ENCODE results near the gene PHIP.

- no peak for TF ChIP-seq EZH2 (IDR thresholded peaks at IDR 0.05; ENCODE audit: borderline replicate concordance, low read length)
- no peak for TF ChIP-seq CTCF (IDR thresholded peaks at IDR 0.05; ENCODE audit: low read length)
Measured at GRCh38 chr6:78962448-78962847, 115.6 kb downstream of the PHIP start.
